NCI-H774 (cell line): Measurements from ENCODE around the gene TRIL.

ENCODE experiments used
- DNase-seq: peaks from one replicate; lab custom pipeline; 2025; lab: John Stamatoyannopoulos, UW

The TRIL gene

GRCh38 chr7:28983396-28984190, 25.5 kb upstream of the TRIL start:
- no peak for DNase-seq

GRCh38 chr7:28981161-28981465, 23.0 kb upstream of the TRIL start:
- DNase-seq = no peak

GRCh38 chr7:28980451-28981160, 22.5 kb upstream of the TRIL start:
- DNase-seq = no peak

- DNase-seq = no peak
These were observed 21.6 kb upstream of the TRIL start for GRCh38 chr7:28979776-28980175.

GRCh38 chr7:28977881-28978280, 19.8 kb upstream of the TRIL start:
- no peak for DNase-seq

- no peak for DNase-seq
These were observed 17.9 kb upstream of the TRIL start for GRCh38 chr7:28976022-28976421.

GRCh38 chr7:28973591-28973990, 15.5 kb upstream of the TRIL start:
- no peak for DNase-seq

- DNase-seq = no peak
These were observed 5.9 kb upstream of the TRIL start for GRCh38 chr7:28964056-28964455.

GRCh38 chr7:28961972-28962371, 3.8 kb upstream of the TRIL start:
- no peak for DNase-seq

GRCh38 chr7:28960071-28960840, 2.1 kb upstream of the TRIL start:
- DNase-seq = no peak

GRCh38 chr7:28958980-28959347, 834 bp upstream of the TRIL start:
- no peak for DNase-seq

GRCh38 chr7:28957751-28958234, 337 bp downstream of the TRIL start:
- no peak for DNase-seq

GRCh38 chr7:28957064-28957750, 923 bp downstream of the TRIL start:
- peak; percentile 53 for DNase-seq

GRCh38 chr7:28956608-28957063, 1.5 kb downstream of the TRIL start:
- DNase-seq = peak; percentile 70

- peak; percentile 83 for DNase-seq
These were observed 2.2 kb downstream of the TRIL start for GRCh38 chr7:28955718-28956607.

- no peak for DNase-seq
These were observed 2.8 kb downstream of the TRIL start for GRCh38 chr7:28955356-28955717.

- no peak for DNase-seq
These were observed 3.2 kb downstream of the TRIL start for GRCh38 chr7:28954946-28955345.

- no peak for DNase-seq
These were observed 3.7 kb downstream of the TRIL start for GRCh38 chr7:28954471-28954870.

GRCh38 chr7:28953633-28954032, 4.5 kb downstream of the TRIL start:
- no peak for DNase-seq

GRCh38 chr7:28942168-28942567, 16.0 kb downstream of the TRIL start:
- DNase-seq = no peak

GRCh38 chr7:28941633-28942032, 16.5 kb downstream of the TRIL start:
- no peak for DNase-seq
